WTC11 (cell line): ENCODE data around the gene CD37.

Experiments
- GABPB1 ChIP-seq: sonication (generic); formaldehyde crosslinking; IDR thresholded peaks from 2 replicates; pipeline ENCODE4 v1.8.1; 2023; ENCODE audit warnings: mild to moderate bottlenecking, missing genetic modification reagents
- GTF2I ChIP-seq: fragments of 250-450 bp; sonication (Bioruptor Pico); conservative IDR thresholded peaks from 2 replicates; pipeline ENCODE4 v1.4.0; 2021; ENCODE audit warnings: mild to moderate bottlenecking
- MAX ChIP-seq: sonication (generic); formaldehyde crosslinking; IDR thresholded peaks from 2 replicates; pipeline ENCODE4 v1.8.0; 2022; ENCODE audit warnings: mild to moderate bottlenecking, missing genetic modification reagents
- NR1H2 ChIP-seq: sonication (generic); formaldehyde crosslinking; IDR thresholded peaks from 2 replicates; pipeline ENCODE4 v1.9.0; 2021; ENCODE audit warnings: mild to moderate bottlenecking, moderate library complexity, missing genetic modification reagents
- SMAD3 ChIP-seq: sonication (generic); formaldehyde crosslinking; IDR thresholded peaks from 2 replicates; pipeline ENCODE4 v1.8.0; 2022; ENCODE audit warnings: missing genetic modification reagents, mild to moderate bottlenecking, borderline replicate concordance
- SOX15 ChIP-seq: fragments of 250-450 bp; sonication (Bioruptor Pico); IDR thresholded peaks from 2 replicates; pipeline ENCODE4 v1.9.0; 2021; ENCODE audit warnings: mild to moderate bottlenecking
- USF2 ChIP-seq: sonication (generic); formaldehyde crosslinking; IDR thresholded peaks from 2 replicates; pipeline ENCODE4 v1.8.1; 2023; ENCODE audit warnings: mild to moderate bottlenecking, missing genetic modification reagents, moderate library complexity
- ZNF396 ChIP-seq: fragments of 250-450 bp; sonication (Bioruptor Pico); IDR thresholded peaks from 2 replicates; pipeline ENCODE4 v1.8.0; 2021; ENCODE audit warnings: mild to moderate bottlenecking, moderate library complexity, borderline replicate concordance
- TF ChIP-seq, protein P1 (sequence below): fragments of 200-600 bp; IDR thresholded peaks from 2 replicates; pipeline ENCODE4 v1.8.0; 2022; ENCODE audit warnings: antibody characterized with exemption
- TF ChIP-seq, protein P2 (sequence below): sonication (generic); formaldehyde crosslinking; conservative IDR thresholded peaks from 2 replicates; pipeline ENCODE4 v1.8.1; 2022; ENCODE audit warnings: mild to moderate bottlenecking, missing genetic modification reagents

- TF ChIP-seq NR1H2 (CRISPR knock-in tag) (no peak), SOX15 (no peak), SMAD3 (CRISPR knock-in tag) (no peak), USF2 (no peak), GABPB1 (CRISPR knock-in tag) (no peak), MAX (CRISPR knock-in tag) (no peak), GTF2I (CRISPR knock-in tag) (no peak), ZNF396 (CRISPR knock-in tag) (no peak)
- TF ChIP-seq, protein P1, sequence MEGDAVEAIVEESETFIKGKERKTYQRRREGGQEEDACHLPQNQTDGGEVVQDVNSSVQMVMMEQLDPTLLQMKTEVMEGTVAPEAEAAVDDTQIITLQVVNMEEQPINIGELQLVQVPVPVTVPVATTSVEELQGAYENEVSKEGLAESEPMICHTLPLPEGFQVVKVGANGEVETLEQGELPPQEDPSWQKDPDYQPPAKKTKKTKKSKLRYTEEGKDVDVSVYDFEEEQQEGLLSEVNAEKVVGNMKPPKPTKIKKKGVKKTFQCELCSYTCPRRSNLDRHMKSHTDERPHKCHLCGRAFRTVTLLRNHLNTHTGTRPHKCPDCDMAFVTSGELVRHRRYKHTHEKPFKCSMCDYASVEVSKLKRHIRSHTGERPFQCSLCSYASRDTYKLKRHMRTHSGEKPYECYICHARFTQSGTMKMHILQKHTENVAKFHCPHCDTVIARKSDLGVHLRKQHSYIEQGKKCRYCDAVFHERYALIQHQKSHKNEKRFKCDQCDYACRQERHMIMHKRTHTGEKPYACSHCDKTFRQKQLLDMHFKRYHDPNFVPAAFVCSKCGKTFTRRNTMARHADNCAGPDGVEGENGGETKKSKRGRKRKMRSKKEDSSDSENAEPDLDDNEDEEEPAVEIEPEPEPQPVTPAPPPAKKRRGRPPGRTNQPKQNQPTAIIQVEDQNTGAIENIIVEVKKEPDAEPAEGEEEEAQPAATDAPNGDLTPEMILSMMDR: no peak
- TF ChIP-seq, protein P2, sequence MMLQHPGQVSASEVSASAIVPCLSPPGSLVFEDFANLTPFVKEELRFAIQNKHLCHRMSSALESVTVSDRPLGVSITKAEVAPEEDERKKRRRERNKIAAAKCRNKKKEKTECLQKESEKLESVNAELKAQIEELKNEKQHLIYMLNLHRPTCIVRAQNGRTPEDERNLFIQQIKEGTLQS (CRISPR knock-in tag): no peak
Observed at GRCh38 chr19:49318296-49318695, 16.9 kb upstream of the CD37 start.
